HepG2 (cell line): ENCODE measurements around the gene AP3D1.

Experiments used
- ELF1 ChIP-seq: sonication (generic); formaldehyde crosslinking; IDR thresholded peaks from 2 replicates; pipeline ENCODE4 v1.4.0; 2020; ENCODE audit warnings: missing genetic modification reagents
- GABPA ChIP-seq, 2 experiments: IDR thresholded peaks; 2 replicates each; pipeline ENCODE4 v1.6.1; 2011 to 2016; ENCODE audit warnings: low read depth in 2 of 2, low read length in 1 of 2, missing biosample characterization in 1 of 2, missing genetic modification characterization in 1 of 2
- POLR2AphosphoS5 ChIP-seq: IDR thresholded peaks from 2 replicates; pipeline ENCODE4 v1.6.1; 2012; ENCODE audit warnings: low read depth, low read length
- PREB ChIP-seq: sonication (generic); formaldehyde crosslinking; IDR thresholded peaks from 2 replicates; pipeline ENCODE4 v1.4.0; 2020; ENCODE audit warnings: missing genetic modification reagents
- ZBTB14 ChIP-seq: sonication (generic); formaldehyde crosslinking; IDR thresholded peaks from 2 replicates; pipeline ENCODE4 v1.4.0; 2020; ENCODE audit warnings: missing genetic modification reagents
- ZFX ChIP-seq: sonication (generic); formaldehyde crosslinking; IDR thresholded peaks from 2 replicates; pipeline ENCODE4 v1.4.0; 2020; ENCODE audit warnings: mild to moderate bottlenecking, low read depth, missing genetic modification reagents, moderate library complexity
- ZNF10 ChIP-seq: sonication (generic); formaldehyde crosslinking; IDR thresholded peaks from 2 replicates; pipeline ENCODE4 v1.4.0; 2020; ENCODE audit warnings: mild to moderate bottlenecking, low read depth, missing genetic modification reagents, borderline replicate concordance
- ZNF335 ChIP-seq: sonication (generic); formaldehyde crosslinking; IDR thresholded peaks from 2 replicates; pipeline ENCODE4 v1.4.0; 2020; ENCODE audit warnings: missing genetic modification reagents
- ZNF446 ChIP-seq: sonication (generic); formaldehyde crosslinking; IDR thresholded peaks from 2 replicates; pipeline ENCODE4 v1.5.0; 2020; ENCODE audit warnings: mild to moderate bottlenecking, missing genetic modification reagents
- ZNF605 ChIP-seq: sonication (generic); formaldehyde crosslinking; IDR thresholded peaks from 2 replicates; pipeline ENCODE4 v1.8.0; 2022; ENCODE audit warnings: mild to moderate bottlenecking, missing genetic modification reagents
- TF ChIP-seq, protein P1 (sequence below), 2 experiments: IDR thresholded peaks; 2 replicates each; pipeline ENCODE4 v1.6.1; 2011 to 2012; ENCODE audit warnings: low read length in 2 of 2, borderline replicate concordance in 1 of 2, low read depth in 1 of 2, mild to moderate bottlenecking in 1 of 2, moderate library complexity in 1 of 2

DNA sequence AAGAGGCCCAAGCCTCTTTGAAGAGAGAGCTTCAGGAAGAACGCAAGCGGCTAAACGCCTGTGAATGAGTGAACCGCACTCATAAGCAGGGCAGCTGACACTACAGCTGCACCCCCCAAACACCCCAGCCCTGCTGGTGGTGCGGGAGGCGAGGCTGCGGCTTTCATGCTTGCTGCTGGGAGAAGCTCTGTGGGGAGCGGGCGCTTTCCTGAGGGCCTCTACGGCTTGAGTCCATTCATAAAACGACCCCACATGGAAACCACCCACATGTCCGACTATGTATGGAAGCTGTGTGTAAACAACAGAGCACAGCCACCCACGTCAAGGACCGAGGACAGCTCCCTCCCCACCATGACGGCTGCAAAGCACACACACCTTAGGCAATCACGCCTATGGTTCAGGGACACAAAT is 5.5 kb downstream of the AP3D1 start:
- TF ChIP-seq POLR2AphosphoS5, result no peak
- no peak for TF ChIP-seq ZNF446 (CRISPR knock-in tag)
- TF ChIP-seq PREB, result no peak
- TF ChIP-seq ZNF335 (CRISPR knock-in tag), result no peak
- TF ChIP-seq ELF1 (CRISPR knock-in tag), result no peak
- TF ChIP-seq, protein P1, sequence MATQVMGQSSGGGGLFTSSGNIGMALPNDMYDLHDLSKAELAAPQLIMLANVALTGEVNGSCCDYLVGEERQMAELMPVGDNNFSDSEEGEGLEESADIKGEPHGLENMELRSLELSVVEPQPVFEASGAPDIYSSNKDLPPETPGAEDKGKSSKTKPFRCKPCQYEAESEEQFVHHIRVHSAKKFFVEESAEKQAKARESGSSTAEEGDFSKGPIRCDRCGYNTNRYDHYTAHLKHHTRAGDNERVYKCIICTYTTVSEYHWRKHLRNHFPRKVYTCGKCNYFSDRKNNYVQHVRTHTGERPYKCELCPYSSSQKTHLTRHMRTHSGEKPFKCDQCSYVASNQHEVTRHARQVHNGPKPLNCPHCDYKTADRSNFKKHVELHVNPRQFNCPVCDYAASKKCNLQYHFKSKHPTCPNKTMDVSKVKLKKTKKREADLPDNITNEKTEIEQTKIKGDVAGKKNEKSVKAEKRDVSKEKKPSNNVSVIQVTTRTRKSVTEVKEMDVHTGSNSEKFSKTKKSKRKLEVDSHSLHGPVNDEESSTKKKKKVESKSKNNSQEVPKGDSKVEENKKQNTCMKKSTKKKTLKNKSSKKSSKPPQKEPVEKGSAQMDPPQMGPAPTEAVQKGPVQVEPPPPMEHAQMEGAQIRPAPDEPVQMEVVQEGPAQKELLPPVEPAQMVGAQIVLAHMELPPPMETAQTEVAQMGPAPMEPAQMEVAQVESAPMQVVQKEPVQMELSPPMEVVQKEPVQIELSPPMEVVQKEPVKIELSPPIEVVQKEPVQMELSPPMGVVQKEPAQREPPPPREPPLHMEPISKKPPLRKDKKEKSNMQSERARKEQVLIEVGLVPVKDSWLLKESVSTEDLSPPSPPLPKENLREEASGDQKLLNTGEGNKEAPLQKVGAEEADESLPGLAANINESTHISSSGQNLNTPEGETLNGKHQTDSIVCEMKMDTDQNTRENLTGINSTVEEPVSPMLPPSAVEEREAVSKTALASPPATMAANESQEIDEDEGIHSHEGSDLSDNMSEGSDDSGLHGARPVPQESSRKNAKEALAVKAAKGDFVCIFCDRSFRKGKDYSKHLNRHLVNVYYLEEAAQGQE (IDR thresholded peaks at IDR 0.05; ENCODE audit: borderline replicate concordance in 1 of 2, low read depth in 1 of 2, low read length in 2 of 2), result peak; percentile 62 to 91
- TF ChIP-seq ZNF605 (CRISPR knock-in tag), result no peak
- no peak for TF ChIP-seq GABPA (IDR thresholded peaks at IDR 0.05; ENCODE audit: low read depth, low read length)
- TF ChIP-seq GABPA (CRISPR knock-in tag; IDR thresholded peaks at IDR 0.05; ENCODE audit: low read depth), result no peak
- no peak for TF ChIP-seq ZFX
- TF ChIP-seq ZBTB14 (CRISPR knock-in tag), result no peak
- no peak for TF ChIP-seq ZNF10
